Measurements from ENCODE around the gene KHDC4. TPM values are rescaled to one million over a fixed set of nuclear protein-coding genes. Genes with fewer than 3 reads are reported as not detected.

KHDC4 gene
- total RNA-seq, 2 donors from 2014 or later: 67.5 to 109 TPM

- H3K27ac Mint-ChIP-seq: no peak overlapping the region
- H3K4me3 Mint-ChIP-seq: no peak overlapping the region
- no peaks in the 10 kb centered on the region for H3K9me3 Mint-ChIP-seq
- no peaks in the 10 kb centered on the region for H3K27me3 Mint-ChIP-seq
- peaks cover 7% of the 10 kb centered on the region for H3K4me1 Mint-ChIP-seq
- ATAC-seq (replicated peaks): no peak
- H3K36me3 Mint-ChIP-seq (ENCODE audit: low read depth): peaks cover 29% of the 10 kb centered on the region
Measured at GRCh38 chr1:155889566-155889965, 44.6 kb downstream of the KHDC4 start.

DNA sequence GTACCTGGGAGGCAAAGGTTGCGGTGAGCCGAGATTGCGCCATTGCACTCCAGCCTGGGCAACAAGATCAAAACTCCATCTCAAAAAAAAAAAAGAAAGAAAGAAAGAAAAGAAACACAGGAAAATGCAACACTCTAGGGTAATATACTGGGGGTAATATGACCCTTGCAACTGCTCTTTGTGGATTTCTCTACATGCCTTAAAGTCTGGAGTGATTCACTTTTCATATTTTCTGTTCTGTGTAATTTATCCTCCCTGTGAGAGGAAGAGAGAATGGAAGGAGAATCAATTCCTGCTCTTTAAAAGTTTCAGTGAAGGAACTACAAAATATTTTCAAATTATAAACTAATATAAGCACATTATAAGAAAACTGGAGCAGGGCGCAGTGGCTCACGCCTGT, 45.7 kb downstream of the KHDC4 start:
- ATAC-seq (replicated peaks): no peak
- Mint-ChIP-seq H3K36me3 (ENCODE audit: low read depth) (peaks cover 38% of the 10 kb centered on the region), H3K9me3 (no peaks in the 10 kb centered on the region), H3K27ac (no peak overlapping the region), H3K4me3 (no peak overlapping the region), H3K27me3 (no peaks in the 10 kb centered on the region), H3K4me1 (peaks cover 6% of the 10 kb centered on the region)

DNA sequence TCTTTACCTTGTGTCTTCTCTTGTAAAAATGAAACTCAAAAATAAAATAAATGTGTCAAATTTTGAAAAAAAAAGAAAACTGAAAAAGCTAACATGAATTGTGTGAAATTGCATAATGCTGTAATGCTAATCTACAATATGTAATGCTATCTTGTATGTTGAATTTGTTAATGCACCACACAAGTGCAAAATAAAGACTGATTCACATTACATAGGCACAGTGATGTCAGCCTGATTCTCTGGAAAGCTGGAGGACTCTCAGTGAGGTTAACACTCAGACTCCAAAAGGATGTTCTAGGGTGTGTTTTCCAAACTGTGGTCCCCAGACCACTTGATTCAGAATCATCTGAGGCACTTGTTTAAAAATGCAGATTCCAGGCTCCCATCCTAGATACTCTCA, 49.2 kb downstream of the KHDC4 start:
- no peaks in the 10 kb centered on the region for H3K9me3 Mint-ChIP-seq
- no peak overlapping the region for H3K27ac Mint-ChIP-seq
- no peak overlapping the region for H3K4me3 Mint-ChIP-seq
- H3K36me3 Mint-ChIP-seq (ENCODE audit: low read depth): peaks cover 69% of the 10 kb centered on the region
- no peaks in the 10 kb centered on the region for H3K27me3 Mint-ChIP-seq
- ATAC-seq (replicated peaks): no peak
- no peaks in the 10 kb centered on the region for H3K4me1 Mint-ChIP-seq

DNA sequence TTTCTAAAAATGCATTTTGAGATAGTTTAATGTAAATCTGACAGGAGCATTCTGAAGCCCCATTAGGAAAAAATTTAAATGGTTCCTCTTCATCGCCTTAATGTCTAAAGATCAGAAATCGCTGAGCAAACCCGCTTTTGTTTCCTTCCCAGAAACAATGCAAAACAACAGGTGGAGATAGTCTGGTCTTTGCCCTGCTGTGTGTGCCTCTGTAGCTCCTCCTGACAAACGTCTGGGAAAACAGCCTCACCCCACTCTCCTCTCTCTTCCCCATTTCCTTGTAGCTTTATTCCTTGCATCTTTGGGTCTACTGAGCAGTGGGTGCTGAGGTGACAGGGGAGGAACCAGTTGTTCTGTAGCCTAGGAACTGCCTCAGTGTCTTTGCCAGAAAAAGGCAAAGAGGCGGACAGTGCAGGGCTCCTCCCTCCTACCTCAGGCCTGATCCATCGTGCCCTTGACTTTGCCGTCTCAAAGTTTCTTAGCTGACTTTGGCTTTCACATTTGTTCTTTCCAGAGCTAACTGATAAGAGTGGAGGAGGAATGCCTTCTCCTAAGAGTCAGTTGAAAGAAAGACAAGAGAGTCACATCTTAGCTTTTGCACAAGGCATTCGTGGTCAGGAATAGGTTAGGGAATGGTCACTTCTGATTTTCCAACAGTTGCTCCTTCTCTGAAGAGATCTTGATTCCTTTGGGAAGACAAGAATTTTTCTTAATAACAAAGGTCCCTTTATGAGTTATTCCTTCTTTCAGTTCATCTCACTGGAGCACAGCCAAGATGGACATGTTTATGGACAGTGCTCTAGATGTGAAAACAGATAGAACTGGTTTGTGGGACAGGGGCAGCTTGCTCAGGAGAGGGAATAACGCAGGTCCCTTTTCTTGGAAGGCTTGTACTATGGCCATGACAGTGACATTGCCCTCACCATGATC, 49.9 kb downstream of the KHDC4 start:
- Mint-ChIP-seq H3K27ac (no peak overlapping the region), H3K9me3 (no peaks in the 10 kb centered on the region), H3K4me3 (no peak overlapping the region), H3K27me3 (no peaks in the 10 kb centered on the region), H3K36me3 (ENCODE audit: low read depth) (peaks cover 76% of the 10 kb centered on the region), H3K4me1 (no peaks in the 10 kb centered on the region)
- no peak for ATAC-seq (replicated peaks)

DNA sequence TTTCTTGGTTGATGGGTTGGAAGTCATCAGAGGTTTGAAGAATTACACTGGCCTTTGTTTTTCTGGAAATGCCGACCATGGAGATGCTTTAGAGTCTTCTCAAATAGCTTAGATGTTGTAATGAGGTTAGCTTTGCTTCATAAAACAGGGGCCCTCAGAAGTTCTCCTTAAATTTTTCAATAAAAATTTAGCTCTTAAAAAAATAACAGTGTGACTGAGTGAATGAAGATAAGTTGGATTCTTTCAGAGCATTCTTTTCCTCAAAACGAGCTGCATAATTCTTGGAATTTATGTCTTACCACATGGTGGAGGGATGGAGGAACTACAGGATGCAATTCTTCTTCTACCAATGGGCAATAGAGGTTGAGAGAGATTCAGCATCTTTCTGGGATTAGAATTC, 51.4 kb downstream of the KHDC4 start:
- Mint-ChIP-seq H3K27me3 (no peaks in the 10 kb centered on the region), H3K36me3 (ENCODE audit: low read depth) (peaks cover 83% of the 10 kb centered on the region), H3K9me3 (no peaks in the 10 kb centered on the region), H3K4me3 (no peak overlapping the region), H3K27ac (no peak overlapping the region), H3K4me1 (no peaks in the 10 kb centered on the region)
- no peak for ATAC-seq (replicated peaks)

GRCh38 chr1:155882235-155882634, 52.0 kb downstream of the KHDC4 start:
- H3K4me1 Mint-ChIP-seq: no peaks in the 10 kb centered on the region
- ATAC-seq (replicated peaks): no peak
- H3K27ac Mint-ChIP-seq: no peak overlapping the region
- H3K9me3 Mint-ChIP-seq: no peaks in the 10 kb centered on the region
- no peaks in the 10 kb centered on the region for H3K27me3 Mint-ChIP-seq
- H3K4me3 Mint-ChIP-seq: no peak overlapping the region
- peaks cover 81% of the 10 kb centered on the region for H3K36me3 Mint-ChIP-seq (ENCODE audit: low read depth)

DNA sequence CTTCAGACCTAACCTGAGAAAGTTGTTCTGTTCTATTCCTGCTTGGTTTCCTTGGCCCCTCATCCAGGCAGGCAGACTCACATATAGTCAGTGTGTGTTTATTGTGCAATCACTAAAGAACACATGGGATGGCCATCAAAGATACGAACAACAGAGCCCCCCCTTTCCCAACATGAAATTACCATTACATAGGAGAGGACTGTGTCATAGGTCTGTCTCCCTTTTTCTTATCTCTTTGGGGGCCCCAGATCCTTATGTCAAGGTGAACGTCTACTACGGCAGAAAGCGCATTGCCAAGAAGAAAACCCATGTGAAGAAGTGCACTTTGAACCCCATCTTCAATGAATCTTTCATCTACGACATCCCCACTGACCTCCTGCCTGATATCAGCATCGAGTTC, 53.3 kb downstream of the KHDC4 start:
- no peaks in the 10 kb centered on the region for H3K27me3 Mint-ChIP-seq
- ATAC-seq (replicated peaks): no peak
- H3K9me3 Mint-ChIP-seq: no peaks in the 10 kb centered on the region
- H3K27ac Mint-ChIP-seq: no peak overlapping the region
- peaks cover 75% of the 10 kb centered on the region for H3K36me3 Mint-ChIP-seq (ENCODE audit: low read depth)
- H3K4me1 Mint-ChIP-seq: no peaks in the 10 kb centered on the region
- H3K4me3 Mint-ChIP-seq: no peak overlapping the region

- Mint-ChIP-seq H3K4me3 (no peak overlapping the region), H3K9me3 (no peaks in the 10 kb centered on the region), H3K4me1 (no peaks in the 10 kb centered on the region), H3K27me3 (no peaks in the 10 kb centered on the region), H3K27ac (peak overlapping the region; percentile 31), H3K36me3 (ENCODE audit: low read depth) (peaks cover 75% of the 10 kb centered on the region)
- ATAC-seq (replicated peaks): no peak
Measured at GRCh38 chr1:155880251-155880650, 54.0 kb downstream of the KHDC4 start.

GRCh38 chr1:155877945-155878344, 56.3 kb downstream of the KHDC4 start:
- peaks cover 69% of the 10 kb centered on the region for H3K36me3 Mint-ChIP-seq (ENCODE audit: low read depth)
- no peak overlapping the region for H3K4me3 Mint-ChIP-seq
- H3K27ac Mint-ChIP-seq: no peak overlapping the region
- no peaks in the 10 kb centered on the region for H3K27me3 Mint-ChIP-seq
- H3K9me3 Mint-ChIP-seq: no peaks in the 10 kb centered on the region
- no peak for ATAC-seq (replicated peaks)
- H3K4me1 Mint-ChIP-seq: no peaks in the 10 kb centered on the region

GRCh38 chr1:155873860-155874259, 60.4 kb downstream of the KHDC4 start:
- H3K36me3 Mint-ChIP-seq (ENCODE audit: low read depth): peaks cover 62% of the 10 kb centered on the region
- ATAC-seq (replicated peaks): no peak
- H3K9me3 Mint-ChIP-seq: no peaks in the 10 kb centered on the region
- no peak overlapping the region for H3K27ac Mint-ChIP-seq
- H3K4me3 Mint-ChIP-seq: no peak overlapping the region
- H3K4me1 Mint-ChIP-seq: no peaks in the 10 kb centered on the region
- H3K27me3 Mint-ChIP-seq: no peaks in the 10 kb centered on the region

- Mint-ChIP-seq H3K36me3 (ENCODE audit: low read depth) (peaks cover 67% of the 10 kb centered on the region), H3K27me3 (no peaks in the 10 kb centered on the region), H3K9me3 (no peaks in the 10 kb centered on the region), H3K27ac (no peak overlapping the region), H3K4me1 (no peaks in the 10 kb centered on the region), H3K4me3 (no peak overlapping the region)
- no peak for ATAC-seq (replicated peaks)
Measured at GRCh38 chr1:155872527-155872926, 61.7 kb downstream of the KHDC4 start.

DNA sequence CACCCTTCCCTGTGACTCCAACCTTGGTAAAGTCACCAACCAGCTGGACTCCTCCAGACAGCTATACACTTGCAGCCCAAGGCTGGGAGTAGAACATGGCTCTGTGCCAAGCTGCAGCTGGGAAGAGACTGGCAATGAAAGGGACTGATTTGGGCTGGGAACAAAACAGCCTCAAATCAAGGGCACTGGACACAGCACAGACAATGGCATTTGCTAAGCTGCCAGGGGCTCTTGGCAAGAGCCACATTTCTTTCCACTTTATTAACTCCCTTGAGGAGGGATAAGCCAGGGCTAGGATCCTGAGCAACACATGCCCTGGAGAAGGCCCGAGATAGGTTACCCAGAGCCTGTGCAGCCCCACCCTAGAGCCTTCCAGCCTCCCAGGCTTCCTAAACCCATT, 62.8 kb downstream of the KHDC4 start:
- no peak overlapping the region for H3K27ac Mint-ChIP-seq
- H3K36me3 Mint-ChIP-seq (ENCODE audit: low read depth): peaks cover 75% of the 10 kb centered on the region
- no peaks in the 10 kb centered on the region for H3K9me3 Mint-ChIP-seq

DNA sequence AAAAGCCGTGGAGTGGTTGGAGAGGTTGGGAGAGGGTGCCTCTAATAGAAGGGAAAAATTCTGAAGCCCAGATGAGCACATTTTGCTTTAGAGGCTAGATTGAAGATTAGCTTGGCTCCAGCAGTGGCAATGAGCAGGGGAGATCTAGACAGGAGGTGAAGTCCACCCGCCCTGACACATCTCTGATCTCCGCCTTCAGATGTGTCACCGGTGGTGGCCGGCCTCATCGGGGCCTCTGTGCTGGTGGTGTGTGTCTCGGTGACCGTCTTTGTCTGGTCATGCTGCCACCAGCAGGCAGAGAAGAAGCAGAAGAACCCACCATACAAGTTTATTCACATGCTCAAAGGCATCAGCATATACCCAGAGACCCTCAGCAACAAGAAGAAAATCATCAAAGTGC, 66.4 kb downstream of the KHDC4 start:
- no peaks in the 10 kb centered on the region for H3K4me1 Mint-ChIP-seq
- H3K4me3 Mint-ChIP-seq: no peak overlapping the region
- H3K27ac Mint-ChIP-seq: no peak overlapping the region
- ATAC-seq (replicated peaks): no peak
- no peaks in the 10 kb centered on the region for H3K9me3 Mint-ChIP-seq
- H3K36me3 Mint-ChIP-seq (ENCODE audit: low read depth): peaks cover 58% of the 10 kb centered on the region
- no peaks in the 10 kb centered on the region for H3K27me3 Mint-ChIP-seq

More for the DNA sequence above, 62.8 kb downstream of the KHDC4 start:
- no peak overlapping the region for H3K4me3 Mint-ChIP-seq
- ATAC-seq (replicated peaks): no peak
- H3K4me1 Mint-ChIP-seq: no peaks in the 10 kb centered on the region
- H3K27me3 Mint-ChIP-seq: no peaks in the 10 kb centered on the region

DNA sequence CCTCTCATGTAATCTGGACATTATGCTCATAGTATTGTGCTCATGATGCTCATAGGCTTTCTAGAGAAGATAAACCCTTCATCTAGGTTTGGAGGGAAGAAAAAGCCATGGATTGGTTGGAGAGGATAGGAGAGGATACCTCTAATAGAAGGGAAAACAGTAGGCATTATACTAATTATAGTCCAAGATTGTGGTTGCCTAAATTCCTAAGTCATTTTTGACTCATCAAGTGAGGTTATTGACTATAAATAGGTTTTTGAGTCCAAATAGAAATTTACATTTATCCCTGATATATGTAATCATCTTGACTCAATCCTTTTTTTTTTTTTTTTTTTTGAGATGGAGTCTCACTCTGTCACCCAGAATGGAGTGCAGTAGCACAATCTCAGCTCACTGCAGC, 69.8 kb downstream of the KHDC4 start:
- no peak overlapping the region for H3K4me3 Mint-ChIP-seq
- no peaks in the 10 kb centered on the region for H3K27me3 Mint-ChIP-seq
- H3K4me1 Mint-ChIP-seq: peaks cover 5% of the 10 kb centered on the region
- H3K27ac Mint-ChIP-seq: no peak overlapping the region
- no peak for ATAC-seq (replicated peaks)
- no peaks in the 10 kb centered on the region for H3K9me3 Mint-ChIP-seq
- H3K36me3 Mint-ChIP-seq (ENCODE audit: low read depth): peaks cover 62% of the 10 kb centered on the region

Measured in activated T-helper 17 cell treated with anti-CD3 and anti-CD28 coated beads, Interleukin-2, amount 50 U/mL, for 72 hours (primary cell).